H1 (cell line): ENCODE results near the gene IL21R. TPM values are rescaled to one million over a fixed set of nuclear protein-coding genes. Genes with fewer than 3 reads are reported as not detected.

Experiments used
- EGR1 ChIP-seq: IDR thresholded peaks from 2 replicates; pipeline ENCODE4 v1.6.1; 2011; ENCODE audit warnings: low read depth, low read length, borderline replicate concordance
- HDAC2 ChIP-seq, 2 experiments: fragments of 300-600 bp in 1 of 2; sonication (generic) in 1 of 2; IDR thresholded peaks; 2 replicates each; pipeline ENCODE4 v1.6.1; 2011 to 2012; ENCODE audit warnings: low read depth in 2 of 2, low read length in 2 of 2, mild to moderate bottlenecking in 2 of 2, moderate library complexity in 2 of 2, borderline replicate concordance in 1 of 2, inconsistent platforms in 1 of 2
- HDAC6 ChIP-seq: IDR thresholded peaks from one replicate; pipeline ENCODE4 v1.7.1; 2012; ENCODE audit warnings: low read depth, mild to moderate bottlenecking, inconsistent platforms, low read length, moderate library complexity
- KDM1A ChIP-seq: fragments of 200-600, 300-600 bp; sonication (generic); IDR thresholded peaks from 2 replicates; pipeline ENCODE4 v1.7.1; 2016; ENCODE audit warnings: mild to moderate bottlenecking, low read length, borderline replicate concordance
- PHF8 ChIP-seq: fragments of 200-600 bp; sonication (generic); conservative IDR thresholded peaks from 2 replicates; pipeline ENCODE4 v1.7.1; 2012; ENCODE audit warnings: low read depth, mild to moderate bottlenecking, inconsistent platforms, low read length, moderate library complexity
- SAP30 ChIP-seq: fragments of 300-600 bp; sonication (generic); IDR thresholded peaks from 2 replicates; pipeline ENCODE4 v1.7.1; 2012; ENCODE audit warnings: low read length, moderate library complexity, mild to moderate bottlenecking, inconsistent platforms; ENCODE audit not compliant: insufficient read depth, insufficient replicate concordance
- SP1 ChIP-seq: IDR thresholded peaks from 2 replicates; pipeline ENCODE4 v1.6.1; 2011; ENCODE audit warnings: low read depth, low read length
- TAF1 ChIP-seq: IDR thresholded peaks from 2 replicates; pipeline ENCODE4 v1.6.1; 2011; ENCODE audit warnings: mild to moderate bottlenecking, low read depth, low read length
- TCF12 ChIP-seq: IDR thresholded peaks from 2 replicates; pipeline ENCODE4 v1.6.1; 2011; ENCODE audit warnings: low read depth, mild to moderate bottlenecking, low read length
- TEAD4 ChIP-seq: IDR thresholded peaks from 2 replicates; pipeline ENCODE4 v1.6.1; 2012; ENCODE audit warnings: low read depth, low read length, inconsistent platforms, mixed read lengths
- polyA plus RNA-seq, 7 experiments: library from polyadenylated mRNA; depleted of rRNA in 3 of 7; stranded (reverse) in 5 of 7; unstranded in 2 of 7; fragments of >200 nt in 5 of 7; fragments of 200-250 nt in 2 of 7; gene quantifications; 1 replicate in 5 of 7; 2 replicates in 1 of 7; 4 replicates in 1 of 7; pipeline versions ENCODE4 v1.2.1 to v1.2.3, GENCODE V29; 2011 to 2013; ENCODE audit warnings: missing spikeins in 2 of 7, mixed read lengths in 2 of 7
- total RNA-seq: library from RNA; stranded (reverse); fragmentation: NEBNext Ultra II Directional; extraction: Animal tissue kit (Norgen Biotek cat#: 25700); gene quantifications from 2 replicates; pipeline ENCODE4 v1.2.1, GENCODE V29; 2021
- TF ChIP-seq, protein P1 (sequence below): fragments of 300-600 bp; sonication (generic); IDR thresholded peaks from 2 replicates; pipeline ENCODE4 v1.7.1; 2012; ENCODE audit warnings: low read length, moderate library complexity, mild to moderate bottlenecking, inconsistent platforms; ENCODE audit not compliant: insufficient replicate concordance

Gene IL21R
- total and polyA plus RNA-seq, 2 of the 8 experiments (the other 6 are each of a cell fraction or from before 2014, with no cell fraction given), result 0.34 to 0.70 TPM

DNA sequence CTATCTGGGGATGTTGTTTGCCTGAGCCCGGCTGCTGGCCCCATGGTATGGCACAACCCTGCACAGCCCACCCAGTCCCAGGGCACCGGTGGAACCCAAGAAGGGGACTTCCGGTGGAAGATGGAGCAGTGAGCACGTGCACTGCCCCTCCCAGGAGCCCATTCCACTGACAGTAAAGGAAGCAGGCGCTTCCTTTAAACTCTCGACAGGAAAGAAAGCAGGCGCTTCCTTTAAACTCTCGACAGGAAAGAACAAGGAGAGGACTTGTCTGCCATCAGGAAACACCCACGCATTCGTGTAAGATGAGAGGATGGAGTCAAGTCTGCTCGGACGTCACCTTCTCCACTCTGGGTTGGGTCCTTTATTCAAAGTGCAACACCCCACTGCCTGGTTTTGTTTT, 53.7 kb downstream of the IL21R start (continued):
- TF ChIP-seq, protein P1, sequence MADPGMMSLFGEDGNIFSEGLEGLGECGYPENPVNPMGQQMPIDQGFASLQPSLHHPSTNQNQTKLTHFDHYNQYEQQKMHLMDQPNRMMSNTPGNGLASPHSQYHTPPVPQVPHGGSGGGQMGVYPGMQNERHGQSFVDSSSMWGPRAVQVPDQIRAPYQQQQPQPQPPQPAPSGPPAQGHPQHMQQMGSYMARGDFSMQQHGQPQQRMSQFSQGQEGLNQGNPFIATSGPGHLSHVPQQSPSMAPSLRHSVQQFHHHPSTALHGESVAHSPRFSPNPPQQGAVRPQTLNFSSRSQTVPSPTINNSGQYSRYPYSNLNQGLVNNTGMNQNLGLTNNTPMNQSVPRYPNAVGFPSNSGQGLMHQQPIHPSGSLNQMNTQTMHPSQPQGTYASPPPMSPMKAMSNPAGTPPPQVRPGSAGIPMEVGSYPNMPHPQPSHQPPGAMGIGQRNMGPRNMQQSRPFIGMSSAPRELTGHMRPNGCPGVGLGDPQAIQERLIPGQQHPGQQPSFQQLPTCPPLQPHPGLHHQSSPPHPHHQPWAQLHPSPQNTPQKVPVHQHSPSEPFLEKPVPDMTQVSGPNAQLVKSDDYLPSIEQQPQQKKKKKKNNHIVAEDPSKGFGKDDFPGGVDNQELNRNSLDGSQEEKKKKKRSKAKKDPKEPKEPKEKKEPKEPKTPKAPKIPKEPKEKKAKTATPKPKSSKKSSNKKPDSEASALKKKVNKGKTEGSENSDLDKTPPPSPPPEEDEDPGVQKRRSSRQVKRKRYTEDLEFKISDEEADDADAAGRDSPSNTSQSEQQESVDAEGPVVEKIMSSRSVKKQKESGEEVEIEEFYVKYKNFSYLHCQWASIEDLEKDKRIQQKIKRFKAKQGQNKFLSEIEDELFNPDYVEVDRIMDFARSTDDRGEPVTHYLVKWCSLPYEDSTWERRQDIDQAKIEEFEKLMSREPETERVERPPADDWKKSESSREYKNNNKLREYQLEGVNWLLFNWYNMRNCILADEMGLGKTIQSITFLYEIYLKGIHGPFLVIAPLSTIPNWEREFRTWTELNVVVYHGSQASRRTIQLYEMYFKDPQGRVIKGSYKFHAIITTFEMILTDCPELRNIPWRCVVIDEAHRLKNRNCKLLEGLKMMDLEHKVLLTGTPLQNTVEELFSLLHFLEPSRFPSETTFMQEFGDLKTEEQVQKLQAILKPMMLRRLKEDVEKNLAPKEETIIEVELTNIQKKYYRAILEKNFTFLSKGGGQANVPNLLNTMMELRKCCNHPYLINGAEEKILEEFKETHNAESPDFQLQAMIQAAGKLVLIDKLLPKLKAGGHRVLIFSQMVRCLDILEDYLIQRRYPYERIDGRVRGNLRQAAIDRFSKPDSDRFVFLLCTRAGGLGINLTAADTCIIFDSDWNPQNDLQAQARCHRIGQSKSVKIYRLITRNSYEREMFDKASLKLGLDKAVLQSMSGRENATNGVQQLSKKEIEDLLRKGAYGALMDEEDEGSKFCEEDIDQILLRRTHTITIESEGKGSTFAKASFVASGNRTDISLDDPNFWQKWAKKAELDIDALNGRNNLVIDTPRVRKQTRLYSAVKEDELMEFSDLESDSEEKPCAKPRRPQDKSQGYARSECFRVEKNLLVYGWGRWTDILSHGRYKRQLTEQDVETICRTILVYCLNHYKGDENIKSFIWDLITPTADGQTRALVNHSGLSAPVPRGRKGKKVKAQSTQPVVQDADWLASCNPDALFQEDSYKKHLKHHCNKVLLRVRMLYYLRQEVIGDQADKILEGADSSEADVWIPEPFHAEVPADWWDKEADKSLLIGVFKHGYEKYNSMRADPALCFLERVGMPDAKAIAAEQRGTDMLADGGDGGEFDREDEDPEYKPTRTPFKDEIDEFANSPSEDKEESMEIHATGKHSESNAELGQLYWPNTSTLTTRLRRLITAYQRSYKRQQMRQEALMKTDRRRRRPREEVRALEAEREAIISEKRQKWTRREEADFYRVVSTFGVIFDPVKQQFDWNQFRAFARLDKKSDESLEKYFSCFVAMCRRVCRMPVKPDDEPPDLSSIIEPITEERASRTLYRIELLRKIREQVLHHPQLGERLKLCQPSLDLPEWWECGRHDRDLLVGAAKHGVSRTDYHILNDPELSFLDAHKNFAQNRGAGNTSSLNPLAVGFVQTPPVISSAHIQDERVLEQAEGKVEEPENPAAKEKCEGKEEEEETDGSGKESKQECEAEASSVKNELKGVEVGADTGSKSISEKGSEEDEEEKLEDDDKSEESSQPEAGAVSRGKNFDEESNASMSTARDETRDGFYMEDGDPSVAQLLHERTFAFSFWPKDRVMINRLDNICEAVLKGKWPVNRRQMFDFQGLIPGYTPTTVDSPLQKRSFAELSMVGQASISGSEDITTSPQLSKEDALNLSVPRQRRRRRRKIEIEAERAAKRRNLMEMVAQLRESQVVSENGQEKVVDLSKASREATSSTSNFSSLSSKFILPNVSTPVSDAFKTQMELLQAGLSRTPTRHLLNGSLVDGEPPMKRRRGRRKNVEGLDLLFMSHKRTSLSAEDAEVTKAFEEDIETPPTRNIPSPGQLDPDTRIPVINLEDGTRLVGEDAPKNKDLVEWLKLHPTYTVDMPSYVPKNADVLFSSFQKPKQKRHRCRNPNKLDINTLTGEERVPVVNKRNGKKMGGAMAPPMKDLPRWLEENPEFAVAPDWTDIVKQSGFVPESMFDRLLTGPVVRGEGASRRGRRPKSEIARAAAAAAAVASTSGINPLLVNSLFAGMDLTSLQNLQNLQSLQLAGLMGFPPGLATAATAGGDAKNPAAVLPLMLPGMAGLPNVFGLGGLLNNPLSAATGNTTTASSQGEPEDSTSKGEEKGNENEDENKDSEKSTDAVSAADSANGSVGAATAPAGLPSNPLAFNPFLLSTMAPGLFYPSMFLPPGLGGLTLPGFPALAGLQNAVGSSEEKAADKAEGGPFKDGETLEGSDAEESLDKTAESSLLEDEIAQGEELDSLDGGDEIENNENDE, result no peak
- TF ChIP-seq TEAD4 (no peak), KDM1A (no peak), PHF8 (no peak), HDAC2 (IDR thresholded peaks at IDR 0.05; ENCODE audit: borderline replicate concordance in 1 of 2, low read depth in 2 of 2, low read length in 2 of 2) (no peak), TAF1 (no peak), EGR1 (no peak), HDAC6 (no peak), TCF12 (no peak), SAP30 (no peak), SP1 (no peak)
